Measurements from ENCODE around the gene CUX1.
A peak's percentile ranks its signal among the peaks of the same experiment; 100 is the strongest.

The CUX1 gene

DNA sequence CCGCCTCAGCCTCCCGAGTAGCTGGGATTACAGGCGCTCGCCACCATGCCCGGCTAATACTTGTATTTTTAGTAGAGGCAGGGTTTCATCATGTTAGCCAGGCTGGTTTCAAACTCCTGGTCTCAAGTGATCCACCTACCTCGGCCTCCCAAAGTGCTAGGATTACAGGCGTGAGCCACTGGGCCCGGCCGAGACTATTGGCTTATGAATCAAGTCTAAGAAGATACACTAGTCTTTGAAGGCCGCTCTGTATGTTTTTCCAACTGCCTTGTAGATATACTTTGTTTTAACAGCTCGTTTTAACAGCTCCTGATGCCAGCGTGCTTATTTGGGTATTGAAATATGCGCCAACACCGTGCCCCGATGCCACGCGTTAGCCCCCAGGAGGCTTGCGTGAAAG lies 332.8 kb downstream of the CUX1 start:
- no peak for DNase-seq (ENCODE audit: low read depth, low spot score)
- no peaks in the 10 kb centered on the region for H3K9me3 ChIP-seq (ENCODE audit: insufficient read depth, low read length)
- H3K4me1 ChIP-seq (ENCODE audit: insufficient read depth, insufficient read length) = peaks cover 2% of the 10 kb centered on the region
- TF ChIP-seq SUZ12 (IDR thresholded peaks at IDR 0.05; ENCODE audit: extremely low read depth, insufficient read depth, insufficient read length) (no peak), ZNF274 (IDR thresholded peaks at IDR 0.05; ENCODE audit: low read depth, low read length) (no peak), YY1 (IDR thresholded peaks at IDR 0.05; ENCODE audit: insufficient read depth, insufficient read length) (no peak)
- no peak overlapping the region for H3K4me3 ChIP-seq (ENCODE audit: insufficient read length, low read depth)
- no peak overlapping the region for H3K9ac ChIP-seq (ENCODE audit: insufficient read length, low read depth)
- no peaks in the 10 kb centered on the region for H3K36me3 ChIP-seq (ENCODE audit: insufficient read depth, insufficient read length, low read length)
- H3K27me3 ChIP-seq (ENCODE audit: insufficient read depth, insufficient read length) = no peaks in the 10 kb centered on the region

DNA sequence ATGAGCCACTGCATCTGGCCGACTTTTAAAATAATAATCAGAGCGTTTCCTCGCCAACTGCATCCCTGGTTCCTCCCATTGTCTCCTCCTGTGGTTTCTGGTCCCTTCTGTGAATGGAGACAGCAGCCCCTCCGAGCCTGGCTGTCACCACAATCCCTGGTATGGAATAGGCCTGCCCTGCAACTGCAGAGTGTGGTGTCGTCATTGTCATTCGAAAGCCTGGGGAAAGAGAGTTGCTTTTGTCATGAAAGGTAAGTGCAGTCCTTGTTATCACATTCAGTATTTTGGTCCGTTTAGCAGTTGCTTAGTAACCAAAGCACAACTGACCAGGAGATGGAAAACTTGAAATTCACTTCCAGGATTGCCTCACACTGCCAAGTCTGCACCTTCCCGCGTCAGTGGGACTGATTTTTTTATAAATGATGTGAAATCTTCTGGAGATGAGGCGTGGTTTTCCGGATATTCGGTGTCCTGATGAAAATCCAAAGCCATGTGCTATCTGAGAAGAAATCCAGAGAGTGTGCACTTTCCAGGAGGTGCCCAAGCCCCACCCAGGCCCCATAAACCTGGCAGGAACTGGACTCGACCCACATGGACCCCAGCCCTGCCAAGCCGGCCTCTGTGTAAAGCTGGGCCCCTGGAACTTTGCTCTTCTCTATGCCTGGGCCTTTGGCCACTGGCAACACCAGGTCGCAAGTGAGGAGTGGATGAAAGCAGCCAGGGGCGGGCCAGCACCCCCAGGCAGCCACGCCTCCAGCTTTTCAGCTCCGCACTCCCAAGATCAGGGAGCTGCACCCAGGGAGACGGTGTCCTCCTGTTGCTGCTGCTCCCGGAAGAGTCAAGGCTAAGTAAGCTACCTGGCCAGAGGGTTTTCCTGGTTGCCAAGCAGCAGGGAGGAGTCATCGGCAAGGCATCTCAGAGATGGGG lies 335.5 kb downstream of the CUX1 start:
- H3K27me3 ChIP-seq (ENCODE audit: insufficient read depth, insufficient read length) = no peaks in the 10 kb centered on the region
- no peaks in the 10 kb centered on the region for H3K9me3 ChIP-seq (ENCODE audit: insufficient read depth, low read length)
- H3K36me3 ChIP-seq (ENCODE audit: insufficient read depth, insufficient read length, low read length) = no peaks in the 10 kb centered on the region
- no peak overlapping the region for H3K9ac ChIP-seq (ENCODE audit: insufficient read length, low read depth)
- peaks cover 6% of the 10 kb centered on the region for H3K4me1 ChIP-seq (ENCODE audit: insufficient read depth, insufficient read length)
- no peak overlapping the region for H3K4me3 ChIP-seq (ENCODE audit: insufficient read length, low read depth)
- TF ChIP-seq SUZ12 (IDR thresholded peaks at IDR 0.05; ENCODE audit: extremely low read depth, insufficient read depth, insufficient read length) (no peak), ZNF274 (IDR thresholded peaks at IDR 0.05; ENCODE audit: low read depth, low read length) (no peak), YY1 (IDR thresholded peaks at IDR 0.05; ENCODE audit: insufficient read depth, insufficient read length) (no peak)
- DNase-seq (ENCODE audit: low read depth, low spot score) = peak; percentile 91

DNA sequence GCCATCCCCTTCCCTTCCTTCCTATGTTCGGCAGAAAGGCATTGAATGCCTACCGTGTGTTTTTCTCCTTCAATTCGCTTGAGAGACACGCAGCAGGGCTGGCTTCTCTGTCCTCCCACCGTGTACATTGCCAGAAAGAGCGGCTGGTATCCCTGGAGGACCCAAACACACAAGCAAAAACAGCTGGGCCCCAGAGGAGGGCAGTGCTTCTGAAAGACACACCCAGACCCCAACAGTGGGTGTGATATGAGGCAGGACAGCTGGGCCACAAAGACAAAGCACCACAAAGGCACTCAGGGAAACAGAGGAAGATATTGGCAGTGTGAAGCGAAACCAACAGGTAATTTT lies 336.1 kb downstream of the CUX1 start:
- Histone ChIP-seq H3K27me3 (ENCODE audit: insufficient read depth, insufficient read length) (no peaks in the 10 kb centered on the region), H3K4me1 (ENCODE audit: insufficient read depth, insufficient read length) (peaks cover 6% of the 10 kb centered on the region), H3K36me3 (ENCODE audit: insufficient read depth, insufficient read length, low read length) (peaks cover 3% of the 10 kb centered on the region), H3K9me3 (ENCODE audit: insufficient read depth, low read length) (no peaks in the 10 kb centered on the region), H3K9ac (ENCODE audit: insufficient read length, low read depth) (no peak overlapping the region), H3K4me3 (ENCODE audit: insufficient read length, low read depth) (no peak overlapping the region)
- DNase-seq (ENCODE audit: low read depth, low spot score) = no peak
- TF ChIP-seq YY1 (IDR thresholded peaks at IDR 0.05; ENCODE audit: insufficient read depth, insufficient read length) (no peak), SUZ12 (IDR thresholded peaks at IDR 0.05; ENCODE audit: extremely low read depth, insufficient read depth, insufficient read length) (no peak), ZNF274 (IDR thresholded peaks at IDR 0.05; ENCODE audit: low read depth, low read length) (no peak)

DNA sequence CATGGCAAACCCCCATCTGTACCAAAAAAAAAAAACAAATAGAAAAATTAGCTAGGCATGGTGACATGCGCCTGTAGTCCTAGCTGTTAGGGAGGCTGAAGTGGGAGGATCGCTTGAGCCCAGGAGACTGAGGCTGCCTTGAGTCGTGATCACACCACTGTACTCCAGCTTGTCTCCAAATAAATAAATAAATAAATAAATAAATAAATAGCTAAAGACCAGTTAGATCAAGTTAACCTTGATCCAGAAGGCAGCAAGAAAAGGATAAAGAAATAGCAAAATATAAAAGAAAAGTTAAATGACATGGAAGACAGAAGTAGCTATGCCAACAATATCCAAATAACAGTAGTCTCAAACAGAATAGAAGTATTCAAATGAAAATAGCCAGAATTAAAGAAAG lies 337.0 kb downstream of the CUX1 start:
- peaks cover 6% of the 10 kb centered on the region for H3K4me1 ChIP-seq (ENCODE audit: insufficient read depth, insufficient read length)
- H3K9me3 ChIP-seq (ENCODE audit: insufficient read depth, low read length) = no peaks in the 10 kb centered on the region
- H3K9ac ChIP-seq (ENCODE audit: insufficient read length, low read depth) = no peak overlapping the region
- H3K4me3 ChIP-seq (ENCODE audit: insufficient read length, low read depth) = no peak overlapping the region
- TF ChIP-seq YY1 (IDR thresholded peaks at IDR 0.05; ENCODE audit: insufficient read depth, insufficient read length) (no peak), SUZ12 (IDR thresholded peaks at IDR 0.05; ENCODE audit: extremely low read depth, insufficient read depth, insufficient read length) (no peak), ZNF274 (IDR thresholded peaks at IDR 0.05; ENCODE audit: low read depth, low read length) (no peak)
- peaks cover 8% of the 10 kb centered on the region for H3K36me3 ChIP-seq (ENCODE audit: insufficient read depth, insufficient read length, low read length)
- DNase-seq (ENCODE audit: low read depth, low spot score) = no peak
- H3K27me3 ChIP-seq (ENCODE audit: insufficient read depth, insufficient read length) = no peaks in the 10 kb centered on the region

DNA sequence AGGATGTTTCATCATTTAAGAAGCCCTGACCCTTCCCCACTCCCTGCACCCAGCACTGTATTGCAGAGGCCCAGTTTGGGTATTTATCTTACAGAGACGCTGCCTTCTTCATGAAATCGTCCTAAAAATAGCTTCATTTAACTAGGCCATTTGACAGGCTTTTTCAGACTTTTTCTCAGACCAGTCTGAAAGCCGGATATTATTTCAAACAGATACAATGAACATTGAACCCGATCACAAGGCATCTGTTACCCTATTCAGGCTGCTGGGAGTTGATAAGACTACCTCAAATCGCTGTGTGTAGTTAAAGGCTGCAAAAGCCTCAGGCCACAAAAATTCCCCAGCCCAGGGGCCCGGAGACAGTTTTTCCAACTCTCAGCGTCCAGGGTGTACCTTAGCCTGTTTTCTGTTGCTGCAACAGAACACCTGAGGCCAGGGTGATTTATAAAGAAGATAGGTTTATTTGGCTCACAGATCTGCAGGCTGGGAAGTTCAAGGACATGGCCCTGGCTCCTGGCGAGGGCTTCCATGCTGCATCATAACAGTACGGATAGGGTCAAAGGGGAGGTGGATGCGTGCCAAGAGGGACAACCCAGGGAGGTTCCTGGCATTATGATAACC lies 338.5 kb downstream of the CUX1 start:
- Histone ChIP-seq H3K27me3 (ENCODE audit: insufficient read depth, insufficient read length) (no peaks in the 10 kb centered on the region), H3K36me3 (ENCODE audit: insufficient read depth, insufficient read length, low read length) (peaks cover 8% of the 10 kb centered on the region), H3K4me3 (ENCODE audit: insufficient read length, low read depth) (no peak overlapping the region), H3K4me1 (ENCODE audit: insufficient read depth, insufficient read length) (peaks cover 6% of the 10 kb centered on the region), H3K9ac (ENCODE audit: insufficient read length, low read depth) (no peak overlapping the region), H3K9me3 (ENCODE audit: insufficient read depth, low read length) (no peaks in the 10 kb centered on the region)
- no peak for DNase-seq (ENCODE audit: low read depth, low spot score)
- TF ChIP-seq YY1 (IDR thresholded peaks at IDR 0.05; ENCODE audit: insufficient read depth, insufficient read length) (no peak), SUZ12 (IDR thresholded peaks at IDR 0.05; ENCODE audit: extremely low read depth, insufficient read depth, insufficient read length) (no peak), ZNF274 (IDR thresholded peaks at IDR 0.05; ENCODE audit: low read depth, low read length) (no peak)

DNA sequence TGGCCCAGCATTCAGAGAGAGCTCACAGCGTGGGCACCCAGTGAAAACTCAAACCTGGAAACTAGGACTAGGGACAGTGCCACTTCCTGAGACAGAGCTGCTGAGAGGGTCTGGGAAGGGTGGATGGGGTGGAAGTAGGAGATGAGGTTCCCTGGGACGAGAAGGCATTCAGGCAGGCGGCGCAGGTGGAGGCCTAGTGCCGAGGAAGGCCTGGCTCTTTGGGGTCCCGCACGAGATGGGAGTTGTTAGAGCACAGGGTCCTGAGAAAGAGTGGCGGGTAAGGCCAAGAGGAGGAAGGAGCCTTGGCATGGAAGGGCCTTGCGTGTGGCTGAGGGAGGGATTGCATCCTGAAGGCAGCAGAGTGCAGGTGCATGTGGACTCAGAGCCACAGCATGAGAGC lies 339.4 kb downstream of the CUX1 start:
- peaks cover 8% of the 10 kb centered on the region for H3K36me3 ChIP-seq (ENCODE audit: insufficient read depth, insufficient read length, low read length)
- H3K9ac ChIP-seq (ENCODE audit: insufficient read length, low read depth) = no peak overlapping the region
- TF ChIP-seq ZNF274 (IDR thresholded peaks at IDR 0.05; ENCODE audit: low read depth, low read length) (no peak), YY1 (IDR thresholded peaks at IDR 0.05; ENCODE audit: insufficient read depth, insufficient read length) (no peak), SUZ12 (IDR thresholded peaks at IDR 0.05; ENCODE audit: extremely low read depth, insufficient read depth, insufficient read length) (no peak)
- no peaks in the 10 kb centered on the region for H3K9me3 ChIP-seq (ENCODE audit: insufficient read depth, low read length)
- no peak overlapping the region for H3K4me3 ChIP-seq (ENCODE audit: insufficient read length, low read depth)
- no peak for DNase-seq (ENCODE audit: low read depth, low spot score)
- H3K27me3 ChIP-seq (ENCODE audit: insufficient read depth, insufficient read length) = no peaks in the 10 kb centered on the region
- peaks cover 6% of the 10 kb centered on the region for H3K4me1 ChIP-seq (ENCODE audit: insufficient read depth, insufficient read length)

DNA sequence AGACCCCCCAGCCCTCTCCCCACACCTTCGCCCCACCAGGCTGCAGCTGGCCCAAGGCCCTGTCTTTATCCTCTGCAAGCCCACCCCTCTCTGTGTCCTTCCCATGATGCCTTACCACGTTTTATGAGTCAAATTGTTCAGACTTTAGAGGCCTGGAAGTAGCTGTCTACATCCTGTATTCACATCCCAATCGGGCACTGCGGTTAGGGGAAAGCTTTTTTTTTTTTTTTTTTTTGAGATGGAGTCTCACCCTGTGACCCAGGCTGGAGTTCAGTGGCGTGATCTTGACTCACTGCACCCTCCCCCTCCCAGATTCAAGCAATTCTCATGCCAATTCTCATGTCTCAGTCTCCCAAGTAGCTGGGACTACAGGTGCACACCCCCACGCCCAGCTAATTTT lies 347.7 kb downstream of the CUX1 start:
- Histone ChIP-seq H3K4me1 (ENCODE audit: insufficient read depth, insufficient read length) (peaks cover 4% of the 10 kb centered on the region), H3K36me3 (ENCODE audit: insufficient read depth, insufficient read length, low read length) (peaks cover 10% of the 10 kb centered on the region), H3K9me3 (ENCODE audit: insufficient read depth, low read length) (no peaks in the 10 kb centered on the region), H3K4me3 (ENCODE audit: insufficient read length, low read depth) (no peak overlapping the region), H3K27me3 (ENCODE audit: insufficient read depth, insufficient read length) (no peaks in the 10 kb centered on the region), H3K9ac (ENCODE audit: insufficient read length, low read depth) (no peak overlapping the region)
- TF ChIP-seq SUZ12 (IDR thresholded peaks at IDR 0.05; ENCODE audit: extremely low read depth, insufficient read depth, insufficient read length) = no peak
- no peak for TF ChIP-seq YY1 (IDR thresholded peaks at IDR 0.05; ENCODE audit: insufficient read depth, insufficient read length)
- TF ChIP-seq ZNF274 (IDR thresholded peaks at IDR 0.05; ENCODE audit: low read depth, low read length) = no peak
- no peak for DNase-seq (ENCODE audit: low read depth, low spot score)

All from NT2/D1 (cell line).